GM19238 (cell line): ENCODE results near the gene CCM2L.

Source experiments
- DNase-seq: peaks from one replicate; pipeline ENCODE4 v3.0.0; 2011; ENCODE audit warnings: low spot score; ENCODE audit not compliant: insufficient read length

The CCM2L gene

DNA sequence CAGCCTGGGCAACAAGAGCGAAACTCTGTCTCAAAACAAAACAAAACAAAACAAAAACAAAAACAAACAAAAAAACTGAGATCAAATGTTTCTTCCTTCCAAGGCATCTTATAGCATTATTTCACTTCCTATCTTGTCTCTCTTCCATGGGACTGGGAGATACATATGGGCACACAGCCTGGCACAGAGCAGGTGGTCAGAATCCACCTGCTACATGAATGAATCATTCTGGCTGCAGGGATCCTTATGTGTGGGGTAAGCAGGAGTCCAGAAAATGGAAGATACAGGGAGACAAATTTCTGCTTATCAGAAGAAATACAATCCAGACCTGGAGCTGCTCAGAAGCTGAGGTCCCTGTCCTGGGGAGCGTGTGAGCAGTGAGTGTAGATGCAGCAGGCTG, 18.2 kb upstream of the CCM2L start:
- DNase-seq, result no peak

DNA sequence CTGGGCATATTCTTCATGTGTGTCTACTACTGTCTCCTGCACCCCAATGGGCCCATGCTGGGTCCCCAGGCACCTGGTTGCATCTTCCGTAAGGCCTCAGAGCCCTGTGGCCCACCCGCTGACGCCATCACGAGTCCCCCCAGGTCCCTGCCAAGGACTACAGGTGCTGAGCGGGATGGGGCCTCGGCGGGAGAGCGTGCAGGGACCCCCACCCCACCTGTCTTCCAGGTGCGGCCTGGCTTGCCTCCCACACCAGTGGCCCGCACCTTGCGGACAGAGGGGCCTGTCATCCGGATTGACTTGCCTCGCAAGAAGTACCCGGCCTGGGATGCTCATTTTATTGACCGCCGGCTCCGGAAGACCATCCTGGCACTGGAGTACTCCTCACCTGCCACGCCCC, 13.2 kb upstream of the CCM2L start:
- DNase-seq, result no peak

DNA sequence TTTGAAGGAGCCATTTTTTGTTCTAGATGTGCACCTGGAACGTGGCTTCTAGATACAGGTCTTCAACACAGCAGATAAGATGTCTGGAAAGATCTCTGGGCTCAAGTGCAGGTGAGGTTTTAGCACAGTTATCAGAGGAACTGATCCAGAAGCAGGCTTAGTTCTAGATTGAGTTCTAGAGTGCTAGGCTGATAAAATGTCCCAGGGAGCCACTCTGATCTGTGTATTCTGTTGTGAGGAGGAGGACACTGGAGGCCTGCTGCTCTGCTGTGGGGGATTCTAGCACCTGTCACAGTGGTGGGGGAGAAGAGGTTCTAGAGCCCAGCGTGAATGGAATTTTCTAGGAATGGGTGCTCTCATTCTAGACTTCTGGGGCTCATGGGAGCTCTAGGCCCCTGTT, 12.0 kb upstream of the CCM2L start:
- DNase-seq, result no peak

DNA sequence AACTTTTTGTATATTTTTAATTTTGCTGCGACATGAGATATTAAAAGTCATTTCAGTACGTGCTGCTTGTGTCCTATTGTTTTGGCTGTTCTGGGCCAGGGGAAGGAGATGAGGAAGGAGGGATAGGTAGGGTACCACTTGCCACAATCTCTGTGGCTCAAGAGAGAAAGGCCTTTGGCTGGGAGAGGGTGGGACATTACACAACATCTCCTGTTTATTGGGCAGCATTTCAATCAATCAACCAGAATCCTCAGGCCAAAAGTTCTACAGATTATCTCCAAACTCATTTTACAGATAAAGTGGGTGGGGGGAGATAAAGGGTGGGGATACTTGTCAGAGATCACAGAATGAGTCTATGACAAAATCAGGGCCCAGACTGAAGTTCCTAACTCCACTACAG, 6.9 kb upstream of the CCM2L start:
- DNase-seq, result no peak

DNA sequence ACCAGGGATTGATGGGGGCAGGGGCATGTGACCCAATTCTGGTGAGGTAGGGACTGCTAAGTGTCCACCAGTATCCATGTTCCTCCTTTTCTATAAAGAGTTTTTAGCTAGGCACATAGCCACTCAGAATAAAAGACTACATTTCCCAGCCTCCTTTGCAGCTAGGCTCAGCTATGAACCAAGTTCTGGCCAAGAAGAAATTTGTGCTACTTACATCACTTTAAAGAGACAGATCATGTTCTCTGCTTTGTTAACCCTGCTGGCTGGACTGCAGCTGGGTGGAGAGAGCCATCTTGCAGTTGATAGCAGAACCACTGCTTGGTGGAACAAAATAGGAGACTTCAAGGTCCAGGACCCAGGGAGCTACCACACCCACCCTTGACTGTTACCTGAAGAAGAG, 5.3 kb upstream of the CCM2L start:
- no peak for DNase-seq

DNA sequence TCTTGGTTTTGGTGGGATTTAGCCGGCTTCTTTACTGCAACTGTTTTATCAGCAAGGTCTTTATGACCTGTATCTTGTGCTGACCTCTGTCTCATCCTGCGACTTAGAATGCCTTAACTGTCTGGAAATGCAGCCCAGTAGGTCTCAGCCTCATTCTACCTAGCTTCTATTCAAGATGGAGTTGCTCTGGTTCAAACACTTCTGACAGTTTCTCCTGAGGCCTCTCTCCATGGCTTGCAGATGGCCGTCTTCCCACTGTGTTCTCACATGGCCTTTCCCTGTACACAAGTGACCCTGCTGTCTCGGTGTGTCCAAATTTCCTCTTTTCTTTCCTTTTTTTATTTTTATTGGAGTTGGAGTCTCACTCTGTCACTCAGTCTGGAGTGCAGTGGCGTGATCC, 4.2 kb upstream of the CCM2L start:
- DNase-seq, result no peak

DNA sequence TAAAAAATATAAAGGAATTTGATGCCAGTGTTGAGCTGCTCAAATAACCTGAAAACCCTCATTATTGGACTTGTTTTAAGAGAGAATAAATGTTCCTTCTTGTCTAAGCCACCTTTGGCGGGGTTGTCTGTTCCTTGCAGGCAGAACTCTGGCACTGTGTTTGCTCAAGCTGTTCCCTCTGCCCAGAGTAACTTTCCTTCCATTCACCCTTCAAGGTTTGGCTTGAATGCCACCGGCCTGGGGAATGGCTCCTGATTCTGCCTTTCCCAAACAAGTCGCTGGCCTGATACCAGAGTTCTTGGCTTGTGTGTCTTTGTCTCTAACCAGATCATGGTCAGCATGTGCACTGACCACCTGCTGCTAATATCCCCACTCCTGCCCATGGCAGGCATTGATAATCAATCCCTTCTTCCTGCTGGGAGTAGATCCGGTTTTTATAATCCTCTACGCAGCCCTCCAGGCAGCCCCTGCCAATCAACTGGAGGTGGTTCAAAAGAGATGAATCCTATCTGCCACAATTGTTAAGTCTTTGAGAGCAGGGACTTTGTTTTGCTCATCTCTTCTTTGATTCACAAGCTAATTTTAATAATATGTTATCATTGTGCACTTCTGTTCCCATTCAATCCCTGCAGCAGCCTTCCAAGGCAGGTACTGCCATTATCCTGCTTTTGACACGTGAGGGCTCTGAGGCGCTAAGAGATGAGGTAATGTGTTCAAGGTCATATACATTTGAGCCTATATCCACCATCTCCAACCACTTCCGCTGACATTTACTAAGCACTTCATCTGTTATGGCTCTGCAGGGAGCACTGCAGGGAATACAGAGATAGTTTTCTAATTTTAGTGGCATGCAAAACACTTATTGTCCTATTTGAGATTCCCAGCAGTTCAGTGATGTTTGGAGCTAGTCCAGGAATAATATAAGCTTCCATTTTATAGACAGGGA, 3.1 kb upstream of the CCM2L start:
- DNase-seq, result no peak

DNA sequence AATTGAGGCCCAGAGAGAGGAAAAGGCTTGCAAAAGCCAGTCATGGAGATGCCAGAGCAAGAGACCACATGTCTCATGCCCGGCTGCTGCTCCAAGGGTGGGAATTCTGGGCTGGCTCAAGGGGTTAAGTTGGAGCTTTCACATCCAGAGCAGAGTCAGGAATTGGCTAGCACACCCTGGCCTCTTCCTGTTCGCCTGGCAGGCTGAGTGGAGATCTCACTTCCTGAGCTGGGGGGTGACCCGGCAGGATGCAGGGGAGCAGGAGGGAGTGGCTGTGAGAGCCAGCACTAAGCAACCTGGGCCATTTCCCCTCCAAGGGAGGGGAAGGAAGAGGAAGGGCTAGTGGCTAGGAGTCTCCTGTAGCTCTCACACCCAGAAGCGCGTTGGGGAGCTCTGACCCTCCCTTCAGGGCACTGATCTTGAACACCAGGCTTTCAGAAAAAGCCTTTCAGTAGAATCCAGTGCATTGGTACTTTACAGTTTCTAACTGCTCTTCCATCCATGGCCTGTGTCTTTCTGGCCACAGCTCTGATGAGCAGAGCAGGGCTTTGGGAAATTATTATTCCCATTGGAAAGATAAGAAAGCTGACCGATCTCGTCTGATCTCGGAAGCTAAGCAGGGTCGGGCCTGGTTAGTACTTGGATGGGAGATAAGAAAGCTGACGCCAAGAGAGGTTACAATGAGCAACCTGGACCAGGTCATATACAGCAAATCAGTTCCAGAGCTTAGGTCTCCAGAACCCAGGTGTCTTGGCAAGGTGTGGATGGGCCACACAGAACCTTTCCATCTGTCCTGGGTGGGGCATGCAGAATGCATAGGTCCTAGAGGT, 2.2 kb upstream of the CCM2L start:
- DNase-seq, result no peak

DNA sequence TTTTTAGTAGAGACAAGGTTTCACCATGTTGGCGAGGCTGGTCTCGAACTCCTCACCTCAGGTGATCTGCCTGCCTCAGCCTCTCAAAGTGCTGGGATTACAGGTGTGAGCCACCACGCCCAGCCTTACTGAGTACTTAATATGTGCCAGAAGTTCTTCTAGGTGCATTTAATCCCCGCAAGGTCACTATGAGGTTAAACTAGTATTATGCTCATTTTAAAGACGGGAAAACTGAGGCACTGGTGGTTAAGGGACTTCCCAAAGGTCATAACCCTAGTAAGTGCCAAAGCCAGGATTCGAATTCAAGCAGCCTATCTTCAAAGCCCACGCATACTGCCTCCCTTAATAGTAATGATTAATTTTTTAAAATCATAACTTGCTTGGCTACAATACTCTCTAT, 674 bp upstream of the CCM2L start:
- no peak for DNase-seq

DNA sequence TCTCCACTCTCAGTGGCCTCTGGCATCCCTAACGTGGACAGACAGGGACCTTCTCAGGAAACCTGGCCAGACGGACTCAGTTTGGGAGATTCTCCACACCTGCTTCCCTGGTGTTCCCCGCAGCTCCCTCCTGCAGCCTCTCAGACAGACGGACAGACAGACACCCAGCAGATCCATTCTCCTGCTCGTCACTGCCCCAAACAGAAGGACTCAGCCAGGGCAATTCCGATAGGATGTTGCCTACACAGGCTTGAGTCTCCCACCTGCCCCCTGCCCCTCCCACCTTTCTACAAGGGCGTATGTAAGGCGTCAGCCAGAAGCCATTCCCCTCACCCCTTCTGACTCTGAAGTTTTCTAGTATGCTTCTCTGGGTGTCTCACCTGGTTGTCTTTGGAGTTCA, 428 bp downstream of the CCM2L start:
- DNase-seq, result no peak

DNA sequence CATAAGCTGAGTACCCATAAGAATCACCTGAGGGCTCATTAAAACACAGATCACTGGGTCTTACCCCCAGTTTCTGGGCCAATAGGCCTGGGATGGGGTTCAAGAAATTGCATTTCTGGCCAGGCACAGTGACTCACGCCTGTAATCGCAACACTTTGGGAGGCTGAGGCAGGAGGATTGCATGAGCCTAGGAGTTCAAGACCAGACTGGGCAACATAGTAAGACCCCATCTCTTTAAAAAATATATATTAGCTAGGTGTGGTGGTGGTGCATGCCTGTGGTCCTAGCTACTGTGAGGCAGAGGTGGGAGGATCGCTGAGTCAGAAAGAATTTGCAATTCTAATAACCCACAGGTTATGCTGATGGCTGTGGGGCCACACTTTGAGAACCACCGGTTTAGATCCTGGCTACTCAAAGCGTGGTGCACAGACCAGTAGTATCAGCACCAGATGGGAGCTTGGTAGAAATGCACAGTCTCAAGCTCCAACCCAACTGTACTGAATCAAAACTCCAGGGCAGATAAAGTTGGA, 2.0 kb downstream of the CCM2L start:
- DNase-seq, result no peak

DNA sequence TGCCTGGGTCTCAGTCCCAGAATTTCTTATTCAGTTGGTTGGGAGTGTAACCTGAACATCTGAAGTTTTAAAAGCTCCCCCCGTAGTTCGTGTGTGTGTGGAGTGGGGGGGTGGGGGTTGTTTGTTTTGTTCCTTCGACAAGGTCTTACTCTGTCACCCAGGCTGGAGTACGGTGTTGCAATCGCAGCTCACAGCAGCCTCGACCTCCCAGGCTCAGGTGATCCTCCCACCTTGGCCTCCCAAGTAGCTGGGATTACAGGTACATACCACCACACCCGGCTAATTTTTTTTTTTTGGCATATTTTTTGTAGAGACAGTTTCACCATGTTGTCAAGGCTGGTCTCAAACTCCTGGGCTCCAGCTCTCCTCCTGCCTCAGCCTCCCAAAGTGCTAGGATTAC, 3.1 kb downstream of the CCM2L start:
- DNase-seq, result no peak

DNA sequence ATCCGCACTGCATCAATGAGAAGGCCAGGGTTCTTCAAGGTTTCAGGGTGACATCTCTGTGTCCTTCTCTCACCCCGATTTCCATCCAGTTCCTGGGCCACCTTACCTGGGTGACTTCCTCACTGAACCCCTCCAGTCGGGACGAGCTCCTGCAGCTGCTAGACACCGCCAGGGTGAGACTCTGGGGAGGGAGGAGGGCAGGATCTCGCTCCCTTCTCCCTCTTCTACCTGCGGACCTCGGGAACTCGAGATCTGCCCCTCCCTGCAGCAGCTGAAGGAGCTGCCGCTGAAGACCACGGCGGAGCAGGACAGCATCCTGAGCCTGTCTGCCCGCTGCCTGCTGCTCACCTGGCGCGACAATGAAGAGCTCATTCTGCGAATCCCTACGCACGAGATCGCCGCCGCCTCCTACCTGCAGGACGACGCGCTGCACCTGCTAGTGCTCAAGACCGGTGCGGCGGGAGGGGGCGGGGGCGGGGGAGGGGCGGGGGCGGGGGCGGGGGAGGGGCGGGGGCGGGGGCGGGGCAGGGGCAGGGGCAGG, 7.5 kb downstream of the CCM2L start:
- no peak for DNase-seq

DNA sequence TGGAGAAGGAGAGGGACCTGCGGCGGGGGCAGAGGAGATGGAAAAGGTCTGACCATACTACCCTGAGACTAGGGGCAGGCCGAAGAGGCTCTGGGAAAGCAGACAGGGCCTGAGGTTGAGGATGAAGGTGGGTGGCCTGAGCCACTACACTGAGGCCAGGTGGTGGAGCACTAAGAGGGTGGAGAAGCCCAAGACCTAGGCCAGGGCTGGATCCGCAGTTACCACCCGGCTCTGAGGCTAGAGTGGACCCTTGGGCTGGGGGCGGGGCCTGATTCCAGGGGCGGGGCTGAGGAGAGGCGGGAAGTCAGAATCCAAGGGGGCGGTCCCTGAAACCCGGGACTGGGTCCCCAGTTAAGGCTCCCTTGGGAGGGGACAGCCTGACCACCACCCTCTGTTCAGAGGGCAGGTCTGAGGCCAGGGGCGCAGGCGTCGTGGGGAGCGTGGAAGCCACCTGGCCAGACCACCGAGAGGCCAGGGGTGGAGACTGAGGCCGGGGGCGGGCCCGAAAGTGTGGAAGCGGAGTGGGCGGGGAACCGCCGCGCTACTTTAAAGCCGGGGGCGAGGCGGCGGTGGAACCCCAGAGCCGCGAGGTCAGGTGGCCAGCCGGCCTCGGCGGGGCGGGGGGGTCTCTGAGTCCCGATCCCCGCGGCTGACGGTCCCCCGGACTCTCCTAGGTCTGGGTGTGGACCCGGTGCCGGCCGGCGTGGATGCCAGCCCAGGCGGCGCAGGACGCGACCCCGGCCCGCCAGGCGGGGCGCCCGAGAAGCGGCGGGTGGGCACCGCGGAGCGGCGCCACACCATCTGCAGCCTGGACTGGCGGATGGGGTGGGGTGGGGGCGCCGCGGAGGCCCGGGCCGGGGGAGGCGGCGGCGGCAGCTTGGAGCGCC, 8.3 kb downstream of the CCM2L start:
- no peak for DNase-seq

DNA sequence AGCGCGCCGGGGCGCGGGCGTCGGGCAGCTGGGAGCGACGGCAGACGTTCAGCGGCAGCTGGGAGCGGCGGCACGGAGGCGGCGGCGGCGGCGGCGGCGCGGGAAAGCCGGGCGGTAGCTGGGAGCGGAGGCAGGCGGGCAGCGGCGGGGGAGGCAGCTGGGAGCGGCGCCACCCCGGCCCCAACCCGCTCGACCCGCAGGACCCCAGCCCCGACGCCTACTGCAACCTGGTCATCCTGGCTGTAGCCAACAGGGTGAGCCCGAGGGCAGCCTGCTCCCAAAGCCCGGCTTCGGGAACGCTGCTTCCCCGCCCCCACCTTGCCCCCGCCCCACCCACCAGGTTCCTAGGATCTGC, 8.9 kb downstream of the CCM2L start:
- DNase-seq, result no peak

DNA sequence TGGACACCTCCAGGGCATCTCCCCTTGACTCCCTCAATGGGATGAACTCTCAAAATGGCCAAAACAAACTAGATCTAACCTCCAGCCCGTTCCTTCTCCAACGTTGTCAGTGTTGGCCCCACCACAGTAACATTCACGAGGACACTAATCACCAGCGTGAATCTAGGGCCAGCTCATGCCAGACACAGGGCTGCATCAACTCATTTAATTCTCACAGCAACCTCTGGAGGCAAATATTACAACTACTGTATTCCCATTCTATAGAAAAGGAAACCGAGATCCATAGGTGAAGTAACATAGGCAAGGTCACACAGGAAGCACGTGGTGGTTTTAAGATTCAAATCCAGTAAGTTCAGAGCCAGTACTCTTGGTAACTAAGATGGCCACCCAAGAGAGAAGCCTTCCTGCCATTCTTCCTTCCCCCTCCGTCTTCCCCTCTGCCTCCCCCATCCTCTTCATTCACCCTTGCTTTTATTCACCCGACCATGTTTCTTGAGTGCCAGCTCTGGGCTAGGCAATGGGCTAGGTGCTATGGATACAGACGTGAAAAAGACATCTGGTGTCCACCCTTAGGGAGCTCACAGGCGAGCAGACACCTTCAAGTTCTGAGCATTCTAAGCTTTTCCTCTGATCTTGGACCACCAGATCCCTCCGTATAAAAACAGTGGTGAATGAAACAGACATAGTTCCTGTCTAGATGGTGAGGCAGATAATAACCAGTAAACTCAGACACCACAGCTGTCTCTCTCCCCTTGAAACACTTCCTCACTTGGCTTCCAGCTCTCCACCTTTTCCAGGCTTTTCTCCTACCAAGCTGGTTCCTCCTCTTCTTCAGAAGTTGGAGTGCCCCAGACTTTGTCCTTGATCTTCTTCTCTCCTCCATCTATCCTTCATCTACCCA, 9.6 kb downstream of the CCM2L start:
- DNase-seq, result no peak

DNA sequence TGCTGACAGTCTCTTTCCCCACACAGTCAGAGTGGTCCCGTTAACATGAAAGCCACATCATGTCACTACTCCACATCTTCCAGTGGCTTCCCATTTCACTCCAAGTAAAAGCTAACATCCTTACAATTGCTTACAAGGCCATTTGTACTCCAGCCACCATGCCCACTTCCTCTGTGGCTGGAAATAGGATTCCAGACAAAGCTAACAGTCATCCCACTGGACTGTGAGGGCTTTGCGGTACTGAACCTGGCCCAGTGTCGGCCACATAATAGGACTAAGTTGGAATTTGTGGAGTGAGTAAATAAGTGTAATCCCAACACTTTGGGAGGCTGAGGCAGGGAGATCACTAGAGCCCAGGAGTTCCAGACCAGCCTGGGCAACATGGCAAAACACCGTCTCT, 10.9 kb downstream of the CCM2L start:
- DNase-seq, result no peak

DNA sequence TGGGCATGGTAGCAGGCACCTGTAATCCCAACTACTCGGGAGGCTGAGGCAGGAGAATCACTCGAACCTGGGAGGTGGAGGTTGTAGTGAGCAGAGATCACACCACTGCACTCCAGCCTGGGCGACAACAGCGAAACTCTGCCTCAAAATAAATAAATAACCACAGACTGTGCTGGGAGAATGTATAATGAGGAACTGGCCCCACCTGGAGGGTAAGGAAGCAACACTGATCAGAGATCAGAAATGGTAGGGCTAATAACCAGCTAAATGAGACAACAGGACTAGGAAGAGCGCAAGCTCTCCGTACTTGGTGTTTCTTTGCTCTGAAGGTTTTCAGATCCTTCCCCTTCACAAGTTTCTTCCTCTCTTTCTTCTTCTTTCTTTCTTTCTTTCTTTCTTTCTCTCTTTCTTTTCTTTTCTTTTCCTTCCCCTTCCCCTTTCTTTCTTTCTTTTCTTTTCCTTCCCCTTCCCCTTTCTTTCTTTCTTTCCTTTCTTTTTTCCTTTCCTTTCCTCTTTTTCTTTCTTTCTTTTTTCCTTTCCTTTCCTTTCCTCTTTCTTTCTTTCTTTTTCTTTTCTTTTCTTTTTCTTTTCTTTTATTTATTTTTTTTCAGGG, 14.6 kb downstream of the CCM2L start:
- no peak for DNase-seq

DNA sequence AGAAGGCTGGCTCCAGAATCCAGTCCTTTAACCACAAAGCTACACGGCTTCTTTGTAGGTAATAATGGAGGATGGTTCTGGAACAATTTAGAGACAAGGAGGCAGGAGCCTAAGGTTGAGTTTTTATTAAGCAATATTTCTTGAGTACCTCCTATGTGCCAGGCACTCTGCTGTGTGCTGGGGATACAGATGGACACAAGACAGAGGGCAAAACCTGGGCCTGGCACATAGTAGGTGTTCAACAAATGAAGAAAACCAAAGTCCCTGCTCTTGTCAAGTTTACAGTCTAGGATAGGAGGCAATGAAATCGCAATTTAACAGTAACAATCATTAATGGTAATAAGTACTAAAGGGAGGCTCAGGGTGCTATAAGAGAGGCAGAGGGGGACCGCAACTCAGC, 17.4 kb downstream of the CCM2L start:
- DNase-seq, result no peak
